ENCODE data around the gene ATG3.

The ATG3 gene

GRCh38 chr3:112512320-112512719 lies 49.4 kb downstream of the ATG3 start:
- no peak for DNase-seq (ENCODE audit: low spot score)

GRCh38 chr3:112508860-112509259 lies 52.9 kb downstream of the ATG3 start:
- DNase-seq (ENCODE audit: low spot score), result no peak

More at GRCh38 chr3:112512320-112512719, 49.4 kb downstream of the ATG3 start:
- no peak for TF ChIP-seq CTCF (IDR thresholded peaks at IDR 0.05; ENCODE audit: extremely low read depth, missing control alignments)

GRCh38 chr3:112508261-112508660 lies 53.5 kb downstream of the ATG3 start:
- TF ChIP-seq CTCF (IDR thresholded peaks at IDR 0.05; ENCODE audit: extremely low read depth, missing control alignments), result no peak
- DNase-seq (ENCODE audit: low spot score), result no peak

More at GRCh38 chr3:112508860-112509259, 52.9 kb downstream of the ATG3 start:
- TF ChIP-seq CTCF (IDR thresholded peaks at IDR 0.05; ENCODE audit: extremely low read depth, missing control alignments), result no peak

GRCh38 chr3:112505907-112506306 lies 55.9 kb downstream of the ATG3 start:
- no peak for DNase-seq (ENCODE audit: low spot score)
- no peak for TF ChIP-seq CTCF (IDR thresholded peaks at IDR 0.05; ENCODE audit: extremely low read depth, missing control alignments)

- TF ChIP-seq CTCF (IDR thresholded peaks at IDR 0.05; ENCODE audit: extremely low read depth, missing control alignments), result no peak
- no peak for DNase-seq (ENCODE audit: low spot score)
These were observed 57.6 kb downstream of the ATG3 start for GRCh38 chr3:112504123-112504522.

- no peak for DNase-seq (ENCODE audit: low spot score)
- no peak for TF ChIP-seq CTCF (IDR thresholded peaks at IDR 0.05; ENCODE audit: extremely low read depth, missing control alignments)
These were observed 58.3 kb downstream of the ATG3 start for GRCh38 chr3:112503304-112503972.

- TF ChIP-seq CTCF (IDR thresholded peaks at IDR 0.05; ENCODE audit: extremely low read depth, missing control alignments), result no peak
- no peak for DNase-seq (ENCODE audit: low spot score)
These were observed 61.1 kb downstream of the ATG3 start for GRCh38 chr3:112500621-112501020.

All from GM20000 (cell line).